Measurements from ENCODE around the gene EXOSC10.
"Not testable (repeated sequence)": the region's sequence is repeated elsewhere in the genome, so short reads cannot be mapped to it uniquely, and the experiment has no call there.

Gene EXOSC10

GRCh38 chr1:11042065-11042464 is 57.6 kb downstream of the EXOSC10 start:
- no peak for TF ChIP-seq CTCF (IDR thresholded peaks at IDR 0.05; ENCODE audit: extremely low read depth, missing control alignments)
- DNase-seq (ENCODE audit: low spot score): no peak

- no peak for TF ChIP-seq CTCF (IDR thresholded peaks at IDR 0.05; ENCODE audit: extremely low read depth, missing control alignments)
These were observed 58.6 kb downstream of the EXOSC10 start for GRCh38 chr1:11041048-11041447.

DNA sequence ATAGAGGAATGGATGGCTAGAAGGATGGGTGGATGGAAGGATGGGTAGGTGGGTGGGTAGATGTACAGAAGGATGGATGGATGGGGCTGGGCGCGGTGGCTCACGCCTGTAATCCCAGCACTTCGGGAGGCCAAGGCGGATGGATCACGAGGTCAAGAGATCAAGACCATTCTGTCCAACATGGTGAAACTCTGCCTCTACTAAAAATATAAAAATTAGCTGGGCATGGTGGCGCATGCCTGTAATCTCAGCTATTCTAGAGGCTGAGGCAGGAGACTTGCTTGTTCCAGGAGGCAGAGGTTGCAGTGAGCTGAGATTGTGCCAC is 59.6 kb downstream of the EXOSC10 start:
- DNase-seq (ENCODE audit: low spot score): not testable (repeated sequence)

More at GRCh38 chr1:11041048-11041447, 58.6 kb downstream of the EXOSC10 start:
- no peak for DNase-seq (ENCODE audit: low spot score)

- no peak for TF ChIP-seq CTCF (IDR thresholded peaks at IDR 0.05; ENCODE audit: extremely low read depth, missing control alignments)
- no peak for DNase-seq (ENCODE audit: low spot score)
These were observed 60.1 kb downstream of the EXOSC10 start for GRCh38 chr1:11039351-11040104.

GRCh38 chr1:11037740-11038182 is 61.9 kb downstream of the EXOSC10 start:
- peak; percentile 97 for TF ChIP-seq CTCF (IDR thresholded peaks at IDR 0.05; ENCODE audit: extremely low read depth, missing control alignments)
- DNase-seq (ENCODE audit: low spot score): peak; percentile 87

GRCh38 chr1:11037019-11037739 is 62.5 kb downstream of the EXOSC10 start:
- DNase-seq (ENCODE audit: low spot score): not testable (repeated sequence)

DNA sequence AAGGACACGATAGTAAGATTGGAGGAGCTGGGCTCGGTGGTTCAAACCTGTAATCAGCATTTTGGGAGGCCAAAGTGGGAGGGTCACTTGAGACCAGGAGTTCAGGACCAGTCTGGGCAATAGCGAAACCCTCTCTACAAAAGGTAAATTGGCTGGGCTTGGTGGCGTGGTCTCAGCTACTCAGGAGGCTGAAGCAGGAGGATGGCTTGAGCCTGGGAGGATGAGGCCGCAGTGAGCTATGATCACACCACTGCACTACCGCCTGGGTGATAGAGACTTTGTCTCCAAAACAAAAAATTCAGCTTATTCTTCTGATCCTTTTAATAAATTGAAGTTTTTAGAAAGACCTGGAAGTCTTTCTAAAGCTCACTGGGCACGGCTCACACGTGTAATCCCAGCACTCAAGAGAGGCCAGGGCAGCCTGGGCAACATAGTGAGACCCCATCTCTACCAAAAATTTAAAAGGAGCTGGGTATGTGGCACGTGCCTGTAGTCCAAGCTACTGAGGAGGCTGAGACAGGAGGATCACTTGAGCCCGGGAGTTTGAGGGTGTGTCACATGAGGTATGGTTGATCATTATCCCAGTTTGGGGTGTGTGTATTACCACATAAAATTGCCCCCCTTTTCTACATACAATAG is 67.9 kb downstream of the EXOSC10 start:
- no peak for DNase-seq (ENCODE audit: low spot score)
- no peak for TF ChIP-seq CTCF (IDR thresholded peaks at IDR 0.05; ENCODE audit: extremely low read depth, missing control alignments)

- no peak for TF ChIP-seq CTCF (IDR thresholded peaks at IDR 0.05; ENCODE audit: extremely low read depth, missing control alignments)
These were observed 68.8 kb downstream of the EXOSC10 start for GRCh38 chr1:11030865-11031264.

More at GRCh38 chr1:11030865-11031264, 68.8 kb downstream of the EXOSC10 start:
- no peak for DNase-seq (ENCODE audit: low spot score)

Data from GM20000 (cell line).